Measurements from ENCODE around the gene PIP5K1A. TPM values are rescaled to one million over a fixed set of nuclear protein-coding genes. Genes with fewer than 3 reads are reported as not detected.
"Not testable (repeated sequence)": the region's sequence is repeated elsewhere in the genome, so short reads cannot be mapped to it uniquely, and the experiment has no call there.

PIP5K1A gene
- polyA plus RNA-seq, 1 experiment: 138 TPM

DNA sequence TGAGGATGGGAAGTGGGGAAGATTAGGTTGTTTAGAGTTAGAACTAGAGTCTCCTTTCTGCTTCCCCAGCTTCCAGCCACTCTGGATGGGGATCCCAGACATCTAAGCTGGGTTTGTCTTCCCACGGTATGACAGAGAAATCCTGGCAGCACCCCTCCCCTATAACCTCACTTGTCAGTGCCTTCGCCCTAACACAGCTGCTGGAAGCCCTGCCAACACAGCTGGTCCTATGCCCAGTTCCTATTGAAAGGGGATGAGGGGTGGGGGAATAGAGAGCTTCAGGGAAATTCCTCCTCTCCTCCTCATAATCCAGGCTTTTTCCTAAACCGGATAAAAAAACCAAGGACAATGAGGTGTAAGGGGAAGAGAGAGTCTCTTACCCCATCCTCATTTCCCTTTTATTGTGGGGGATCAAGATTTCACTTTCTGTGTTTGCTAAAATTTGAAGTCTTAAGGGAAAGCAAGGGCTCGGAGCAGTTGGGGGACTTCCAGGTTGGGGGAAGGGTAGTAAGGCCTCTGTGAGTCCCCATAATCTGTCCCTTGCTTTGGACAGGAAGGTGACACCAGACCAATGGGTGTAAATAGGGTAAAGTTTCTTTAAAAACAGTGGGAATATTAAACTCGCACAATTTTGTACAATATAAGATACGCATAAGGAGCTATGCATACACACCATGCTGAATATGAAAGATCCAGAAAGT is 23.2 kb upstream of the PIP5K1A start:
- ChIA-PET CTCF (interaction anchor here (1.2 to 1.7 kb wide), 4 partner anchors 8 to 75 kb away, joined by 3 to 5 read pairs (median 4); no protein-coding TSS in a partner anchor), POLR2A (no interaction called here)
- Histone ChIP-seq H3K36me3 (ENCODE audit: control insufficient read depth, insufficient read depth, low read length) (peaks cover 13% of the 10 kb centered on the region), H3K4me3 (ENCODE audit: low read depth, low read length) (no peak overlapping the region), H3K27me3 (ENCODE audit: control insufficient read depth, insufficient read depth, low read length) (no peaks in the 10 kb centered on the region)
- TF ChIP-seq CTCF (IDR thresholded peaks at IDR 0.05; ENCODE audit: insufficient read depth, low read depth, low read length): no peak
- no peak for DNase-seq (ENCODE audit: low read depth)

GRCh38 chr1:151175863-151176262 is 22.5 kb upstream of the PIP5K1A start, which contains the start of gene TMOD4:
TSS of gene TMOD4 (minus strand) at chr1:151175981. CDS start at chr1:151174875, 1,106 bp downstream.
- DNase-seq (ENCODE audit: low read depth): no peak
- H3K4me3 ChIP-seq (ENCODE audit: low read depth, low read length): no peak within 1 kb of the TSS
- TF ChIP-seq CTCF (IDR thresholded peaks at IDR 0.05; ENCODE audit: insufficient read depth, low read depth, low read length): peak; percentile 62
- ChIA-PET CTCF (interaction anchor here (1.2 to 1.7 kb wide), 3 partner anchors 9 to 21 kb away, joined by 3 to 5 read pairs (median 5); no protein-coding TSS in a partner anchor), POLR2A (no interaction called here)
- peaks cover 13% of the 10 kb centered on the region for H3K36me3 ChIP-seq (ENCODE audit: control insufficient read depth, insufficient read depth, low read length)
- no peaks in the 10 kb centered on the region for H3K27me3 ChIP-seq (ENCODE audit: control insufficient read depth, insufficient read depth, low read length)

DNA sequence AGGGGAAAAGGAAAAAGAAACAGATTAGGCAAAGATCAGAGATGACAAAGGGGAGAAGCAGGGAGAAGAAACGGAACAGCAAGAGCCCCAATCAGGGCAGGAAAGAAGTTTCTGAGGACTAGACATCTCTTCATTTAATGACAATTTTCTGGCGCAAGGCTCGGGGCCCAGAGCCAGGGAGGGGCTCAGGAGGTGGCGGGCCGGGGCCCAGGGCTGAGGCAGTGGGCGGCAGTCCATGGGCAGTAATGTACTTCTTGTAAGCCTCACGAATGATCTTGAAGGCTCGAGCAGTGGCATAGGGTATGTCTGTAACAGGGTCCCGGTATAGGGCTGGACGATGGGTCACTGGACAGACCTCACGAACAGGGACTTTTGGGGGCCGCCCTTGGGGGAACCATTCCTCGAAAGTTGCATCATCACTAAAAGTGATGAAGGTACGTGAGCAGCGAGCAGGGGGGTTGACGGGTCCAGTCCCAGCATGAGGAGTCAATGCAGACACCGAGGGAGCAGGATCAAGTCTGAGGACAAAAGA is 21.8 kb upstream of the PIP5K1A start:
- H3K4me3 ChIP-seq (ENCODE audit: low read depth, low read length): no peak overlapping the region
- TF ChIP-seq CTCF (IDR thresholded peaks at IDR 0.05; ENCODE audit: insufficient read depth, low read depth, low read length): no peak
- H3K36me3 ChIP-seq (ENCODE audit: control insufficient read depth, insufficient read depth, low read length): peaks cover 17% of the 10 kb centered on the region
- ChIA-PET CTCF (interaction anchor here (1.2 to 1.7 kb wide), 3 partner anchors 10 to 21 kb away, joined by 3 to 5 read pairs (median 5); no protein-coding TSS in a partner anchor), POLR2A (no interaction called here)
- no peak for DNase-seq (ENCODE audit: low read depth)
- no peaks in the 10 kb centered on the region for H3K27me3 ChIP-seq (ENCODE audit: control insufficient read depth, insufficient read depth, low read length)

DNA sequence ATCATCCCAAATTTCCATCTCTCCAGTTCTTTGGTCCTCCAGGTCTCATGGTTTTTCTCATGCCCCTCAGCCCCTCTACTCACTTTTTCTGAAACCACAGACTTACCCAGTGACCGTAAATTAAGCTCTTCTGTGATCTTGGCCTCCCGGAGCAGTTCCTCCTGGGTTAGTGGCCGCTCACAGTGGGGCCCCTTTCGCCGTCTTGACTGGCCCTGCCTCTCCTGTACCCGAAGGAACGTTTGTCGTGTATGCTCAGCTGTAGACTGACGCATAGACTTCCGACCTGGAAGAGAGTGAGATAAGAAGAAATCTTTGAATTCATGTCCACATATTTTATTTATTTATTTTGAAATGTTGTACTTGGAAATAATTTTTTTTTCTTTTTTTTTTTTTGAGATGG is 14.1 kb upstream of the PIP5K1A start:
- peaks cover 18% of the 10 kb centered on the region for H3K36me3 ChIP-seq (ENCODE audit: control insufficient read depth, insufficient read depth, low read length)
- DNase-seq (ENCODE audit: low read depth): no peak
- POLR2A ChIA-PET: no interaction called here
- H3K4me3 ChIP-seq (ENCODE audit: low read depth, low read length): no peak overlapping the region
- TF ChIP-seq CTCF (IDR thresholded peaks at IDR 0.05; ENCODE audit: insufficient read depth, low read depth, low read length): no peak
- H3K27me3 ChIP-seq (ENCODE audit: control insufficient read depth, insufficient read depth, low read length): no peaks in the 10 kb centered on the region
- CTCF ChIA-PET: no interaction called here

DNA sequence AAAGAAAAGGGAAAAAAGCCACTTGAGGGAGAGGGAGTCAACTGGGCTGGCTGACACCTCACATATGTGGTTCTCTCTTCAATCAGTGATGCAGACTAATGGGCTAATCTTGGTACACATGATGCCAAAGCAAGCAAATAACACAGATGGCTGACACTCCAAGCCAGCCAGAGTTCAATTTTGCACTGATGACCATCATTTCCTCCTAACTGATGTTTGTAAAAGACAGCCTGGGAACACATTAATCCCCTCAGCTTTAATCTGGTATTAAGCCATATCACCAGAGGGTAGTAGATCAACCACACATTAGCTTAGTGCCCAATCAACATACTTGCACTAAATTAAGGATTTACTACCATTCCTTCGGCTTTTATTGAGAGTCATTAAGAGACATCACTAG is 11.1 kb upstream of the PIP5K1A start:
- Histone ChIP-seq H3K36me3 (ENCODE audit: control insufficient read depth, insufficient read depth, low read length) (peaks cover 11% of the 10 kb centered on the region), H3K4me3 (ENCODE audit: low read depth, low read length) (no peak overlapping the region), H3K27me3 (ENCODE audit: control insufficient read depth, insufficient read depth, low read length) (no peaks in the 10 kb centered on the region)
- CTCF ChIA-PET: interaction anchor here (2.0 kb wide), 1 partner anchor 11 kb away, joined by 5 read pairs; the partner anchor contains the start of gene TMOD4
- no peak for DNase-seq (ENCODE audit: low read depth)
- POLR2A ChIA-PET: no interaction called here
- no peak for TF ChIP-seq CTCF (IDR thresholded peaks at IDR 0.05; ENCODE audit: insufficient read depth, low read depth, low read length)

DNA sequence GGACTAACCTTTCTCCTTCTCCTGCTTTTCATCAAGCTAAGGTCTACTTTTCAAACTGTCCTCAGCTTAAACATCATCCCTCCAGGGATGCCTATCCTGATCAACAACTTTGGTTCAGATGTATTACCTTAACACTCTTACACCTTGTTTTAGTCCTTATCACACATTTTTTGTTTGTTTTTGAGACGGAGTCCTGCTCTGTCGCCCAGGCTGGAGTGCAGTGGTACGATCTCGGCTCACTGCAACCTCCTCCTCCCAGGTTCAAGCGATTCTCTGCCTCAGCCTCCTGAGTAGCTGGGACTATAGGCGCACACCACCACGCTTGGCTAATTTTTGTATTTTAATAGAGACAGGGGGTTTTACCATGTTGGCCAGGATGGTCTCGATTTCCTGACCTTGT is 9.7 kb upstream of the PIP5K1A start:
- not testable (repeated sequence) for DNase-seq (ENCODE audit: low read depth); H3K27me3 ChIP-seq (ENCODE audit: control insufficient read depth, insufficient read depth, low read length); H3K36me3 ChIP-seq (ENCODE audit: control insufficient read depth, insufficient read depth, low read length)
- peak overlapping the region; percentile 81 for H3K4me3 ChIP-seq (ENCODE audit: low read depth, low read length)
- ChIA-PET POLR2A (interaction anchor here (0.6 kb wide), 1 partner anchor 89 kb away, joined by 10 read pairs; no protein-coding TSS in a partner anchor), CTCF (interaction anchor here (2.1 kb wide), 1 partner anchor 63 kb away, joined by 8 read pairs; no protein-coding TSS in a partner anchor)

All from BJ (cell line).